K562 (cell line): Measurements from ENCODE around the gene MME. TPM values are rescaled to one million over a fixed set of nuclear protein-coding genes. Genes with fewer than 3 reads are reported as not detected.
A peak's percentile ranks its signal among the peaks of the same experiment; 100 is the strongest.

Source experiments
- ATAC-seq: fragments of 200-7000 bp; cut with Tn5 transposase; 3 replicates; pipeline ENCODE4 v1.9.1; 2020; ENCODE audit warnings: moderate library complexity
- BruUV-seq: library from RNA; stranded (reverse); fragments of 400-500 nt; replicated peaks from 2 replicates; lab custom pipeline; 2021; lab: Mats Ljungman, UMichigan
- CTCF ChIA-PET: fragments of 300-600 bp; formaldehyde crosslinking; extraction: SDS; loops from one replicate; lab custom pipeline; 2021; ENCODE audit warnings: low intra/inter-chr PET ratio; lab: Yijun Ruan, JAX
- POLR2A ChIA-PET: fragments of 300-600, 350-650 bp; sonication (Branson Sonifier 250); formaldehyde crosslinking; extraction: SDS; loops from one replicate; lab custom pipeline; 2021; ENCODE audit warnings: antibody characterized with exemption, inconsistent platforms; lab: Yijun Ruan, JAX
- DNase-seq, 4 experiments: peaks; one replicate each; pipeline versions ENCODE4 v3.0.0 to v3.0.0-alpha.2; 2011 to 2018; ENCODE audit warnings: low spot score in 3 of 4, mixed read lengths in 3 of 4; ENCODE audit errors: extremely low read depth in 1 of 4
- FAIRE-seq: peaks from 2 replicates; lab custom pipeline; 2011; peaks lifted over from hg19 to GRCh38; lab: Jason Lieb, UNC
- H2AFZ ChIP-seq: 2 replicates; pipeline ENCODE4 v1.6.0; 2011; ENCODE audit warnings: low read depth, low read length, control low read depth, inconsistent platforms
- H3K27ac ChIP-seq: fragments of 200-600 bp; 3 replicates; pipeline ENCODE4 v1.8.0; 2011; ENCODE audit warnings: low read depth, mild to moderate bottlenecking, control low read depth, inconsistent platforms, low read length, moderate library complexity, mixed read lengths; ENCODE audit errors: extremely low read depth
- H3K27me3 ChIP-seq, 2 experiments: fragments of 300-600 bp in 1 of 2; 2 replicates in 1 of 2; 3 replicates in 1 of 2; pipeline versions ENCODE4 v1.6.0 to v1.8.0; 2011; ENCODE audit warnings: inconsistent platforms in 2 of 2, low read length in 2 of 2, mild to moderate bottlenecking in 1 of 2, mixed read lengths in 1 of 2, moderate library complexity in 1 of 2; ENCODE audit not compliant: control insufficient read depth in 2 of 2, insufficient read depth in 2 of 2
- H3K36me3 ChIP-seq: fragments of 300-600 bp; 3 replicates; pipeline ENCODE4 v1.8.0; 2011; ENCODE audit warnings: mild to moderate bottlenecking, low read length, inconsistent platforms; ENCODE audit not compliant: control insufficient read depth, insufficient read depth
- H3K4me1 ChIP-seq, 2 experiments: fragments of 200-600 bp in 1 of 2; replicated peaks in 1 of 2; 2 replicates in 1 of 2; 3 replicates in 1 of 2; pipeline versions ENCODE4 v1.5.1 to v1.8.0; 2011; ENCODE audit warnings: inconsistent platforms in 2 of 2, low read length in 2 of 2, mild to moderate bottlenecking in 1 of 2, mixed read lengths in 1 of 2, moderate library complexity in 1 of 2; ENCODE audit not compliant: control insufficient read depth in 2 of 2, insufficient read depth in 2 of 2
- H3K4me2 ChIP-seq: 2 replicates; pipeline ENCODE4 v1.6.1; 2011; ENCODE audit warnings: low read length, control low read depth, inconsistent platforms, mixed read lengths; ENCODE audit not compliant: insufficient read depth
- H3K4me3 ChIP-seq: fragments of 200-600 bp; sonication (generic), shearing (Covaris generic); 2 replicates; pipeline ENCODE4 v1.5.1; 2016; ENCODE audit warnings: control low read depth, inconsistent platforms
- H3K79me2 ChIP-seq: fragments of 200-600 bp; 3 replicates; pipeline ENCODE4 v1.8.0; 2011; ENCODE audit warnings: low read length, inconsistent platforms; ENCODE audit not compliant: control insufficient read depth, insufficient read depth
- H3K9ac ChIP-seq, 2 experiments: 2 replicates each; pipeline versions ENCODE4 v1.6.0 to v1.6.1; 2011; ENCODE audit warnings: low read depth in 2 of 2, low read length in 2 of 2, control low read depth in 1 of 2, inconsistent platforms in 1 of 2, mild to moderate bottlenecking in 1 of 2, mixed read lengths in 1 of 2; ENCODE audit not compliant: insufficient read depth in 1 of 2
- H3K9me1 ChIP-seq: one replicate; pipeline ENCODE4 v1.6.0; 2011; ENCODE audit warnings: inconsistent platforms, mild to moderate bottlenecking, low read length, moderate library complexity; ENCODE audit not compliant: control insufficient read depth, insufficient read depth
- H3K9me3 ChIP-seq: replicated peaks from 2 replicates; pipeline ENCODE4 v1.5.1; 2011; ENCODE audit warnings: low read depth, low read length, inconsistent platforms; ENCODE audit not compliant: control insufficient read depth, insufficient read depth
- H4K20me1 ChIP-seq: replicated peaks from 2 replicates; pipeline ENCODE4 v1.6.1; 2011; ENCODE audit warnings: low read length, inconsistent platforms, mixed read lengths; ENCODE audit not compliant: control insufficient read depth, insufficient read depth
- ATF3 ChIP-seq, 2 experiments: fragments of 450-650 bp in 1 of 2; sonication (generic) in 1 of 2; formaldehyde crosslinking in 1 of 2; IDR thresholded peaks in 1 of 2; conservative IDR thresholded peaks in 1 of 2; 2 replicates each; pipeline versions ENCODE4 v1.6.1 to v1.8.1; 2016 to 2023; ENCODE audit warnings: mild to moderate bottlenecking in 2 of 2, moderate library complexity in 2 of 2, inconsistent platforms in 1 of 2, missing genetic modification reagents in 1 of 2
- CREB3 ChIP-seq: fragments of 450-650 bp; conservative IDR thresholded peaks from 2 replicates; pipeline ENCODE4 v1.6.1; 2016; ENCODE audit warnings: missing genetic modification characterization, low read depth, mild to moderate bottlenecking, missing compliant biosample characterization, moderate library complexity
- FOSL1 ChIP-seq: fragments of 200-800 bp; sonication (Bioruptor generic); conservative IDR thresholded peaks from 2 replicates; pipeline ENCODE4 v1.6.1; 2016; ENCODE audit warnings: missing genetic modification characterization, missing compliant biosample characterization
- JUND ChIP-seq, 2 experiments: IDR thresholded peaks; 2 replicates in 1 of 2; 3 replicates in 1 of 2; pipeline ENCODE4 v1.6.1; 2011; ENCODE audit warnings: borderline replicate concordance in 2 of 2, low read depth in 2 of 2, low read length in 2 of 2, improper control_type of control experiment in 1 of 2, missing biosample characterization in 1 of 2, missing genetic modification characterization in 1 of 2, missing genetic modification reagents in 1 of 2
- SMARCA4 ChIP-seq: fragments of 450-650 bp; IDR thresholded peaks from 2 replicates; pipeline ENCODE4 v1.6.1; 2016
- ZFX ChIP-seq: sonication (generic); formaldehyde crosslinking; IDR thresholded peaks from 2 replicates; pipeline ENCODE4 v1.8.0; 2022; ENCODE audit warnings: mild to moderate bottlenecking, missing genetic modification reagents, moderate library complexity
- ZNF586 ChIP-seq: fragments of 450-650 bp; formaldehyde crosslinking; conservative IDR thresholded peaks from 2 replicates; pipeline ENCODE4 v1.4.0; 2020; ENCODE audit warnings: mild to moderate bottlenecking, moderate library complexity
- WGBS: fragments of 100-300 bp; shearing (Covaris generic); methylation state at CpG from one replicate; pipeline ENCODE4 v1.1.6; 2016; ENCODE audit warnings: low coverage, mixed read lengths; ENCODE audit not compliant: insufficient coverage; ENCODE audit errors: missing lambda C conversion rate; 5-methylcytosine and 5-hydroxymethylcytosine counted together
- in situ Hi-C: fragments of 300-500 bp; cut with MboI; formaldehyde crosslinking; loops from 4 replicates; pipeline ENCODE4 v1.15.0; 2018; ENCODE audit warnings: inconsistent platforms, mixed read lengths
- intact Hi-C: fragments of 100-400 bp; cut with micrococcal nuclease; formaldehyde crosslinking; loops from 2 replicates; pipeline ENCODE4 v1.14.2; 2022
- polyA plus RNA-seq, 8 experiments: library from polyadenylated mRNA; depleted of rRNA in 4 of 8; stranded (reverse) in 5 of 8; unstranded in 3 of 8; fragments of >200 nt; fragmentation: Nextera tagmentation in 2 of 8; fragmentation: Illumina TruSeq in 1 of 8; extraction: Ambion mirVana in 2 of 8; extraction: Trizol in 1 of 8; gene quantifications; 2 replicates each; pipeline versions ENCODE4 v1.2.1 to v1.2.3, GENCODE V29; 2011 to 2014; ENCODE audit warnings: inconsistent platforms in 1 of 8, missing spikeins in 1 of 8
- total RNA-seq, 7 experiments: library from RNA; depleted of rRNA in 6 of 7; stranded (reverse); fragments of >200 nt in 6 of 7; fragmentation: Illumina TruSeq in 2 of 7; extraction: Trizol in 2 of 7; gene quantifications; 2 replicates each; pipeline versions ENCODE4 v1.2.1 to v1.2.3, GENCODE V29; 2011 to 2021; ENCODE audit warnings: low replicate concordance in 1 of 7

The MME gene
- total and polyA plus RNA-seq, 9 of the 15 experiments (the other 6 are each of a cell fraction or from before 2014, with no cell fraction given): 0.80 to 8.6 (median 2.5) TPM

GRCh38 chr3:155196131-155197021 lies 116.3 kb downstream of the MME start:
- ChIA-PET POLR2A (interaction anchor here (0.5 to 0.7 kb wide), 3 partner anchors 12 to 1588 kb away, joined by 3 read pairs; no protein-coding TSS in a partner anchor), CTCF (no interaction called here)

More at GRCh38 chr3:155196131-155197021, 116.3 kb downstream of the MME start:
- DNase-seq (peak in 1 of 4 experiments; percentile 18), ATAC-seq (peak; percentile 65), FAIRE-seq (no peak)
- Histone ChIP-seq H3K27ac (no peak overlapping the region), H3K4me1 (peaks cover 0 to 7% of the 10 kb centered on the region in 2 experiments; a peak in 2 of 5 replicates), H3K4me3 (no peak overlapping the region), H3K9me1 (no peaks in the 10 kb centered on the region), H4K20me1 (no peaks in the 10 kb centered on the region), H3K4me2 (no peak overlapping the region), H3K79me2 (no peaks in the 10 kb centered on the region), H3K9me3 (no peaks in the 10 kb centered on the region), H2AFZ (peak overlapping the region; percentile 60), H3K9ac (no peak overlapping the region; a peak in 1 of 4 replicates), H3K27me3 (no peaks in the 10 kb centered on the region), H3K36me3 (no peaks in the 10 kb centered on the region)
- BruUV-seq: no TSS peak
- 0 out of 2 replicates have a peak, but pooled peaks have one; percentile 17 for TF ChIP-seq SMARCA4
- peak; percentile 72 for TF ChIP-seq ATF3 (IDR thresholded peaks at IDR 0.05)
- no peak for TF ChIP-seq ATF3 (CRISPR knock-in tag; conservative IDR thresholded peaks at IDR 0.05)
- TF ChIP-seq JUND (IDR thresholded peaks at IDR 0.05; ENCODE audit: borderline replicate concordance, low read depth, low read length): peak; percentile 84
- peak; percentile 79; the same call in 2 of the 3 replicates for TF ChIP-seq JUND (tag; IDR thresholded peaks at IDR 0.05; ENCODE audit: borderline replicate concordance, low read depth, low read length)
- peak; percentile 73 for TF ChIP-seq FOSL1 (tag)
- TF ChIP-seq ZFX (CRISPR knock-in tag): 0 out of 2 replicates have a peak, but pooled peaks have one; percentile 13
- no peak for TF ChIP-seq ZNF586 (CRISPR knock-in tag)
- TF ChIP-seq CREB3 (tag): no peak
- intact Hi-C loops (no loop called here), in situ Hi-C loops (no loop called here)
- WGBS: 65% methylated on average over 5 of the region's 5 CpGs
